HG03060 (cell line): ENCODE results near the gene C14orf119.
"Not testable (repeated sequence)": the region's sequence is repeated elsewhere in the genome, so short reads cannot be mapped to it uniquely, and the experiment has no call there.

Experiments
- ATAC-seq: cut with Tn5 transposase; IDR thresholded peaks from one replicate; pipeline ENCODE4 v1.9.1; 2021; ENCODE audit warnings: low read depth, moderate number of reproducible peaks; ENCODE audit not compliant: unreplicated experiment

The C14orf119 gene

DNA sequence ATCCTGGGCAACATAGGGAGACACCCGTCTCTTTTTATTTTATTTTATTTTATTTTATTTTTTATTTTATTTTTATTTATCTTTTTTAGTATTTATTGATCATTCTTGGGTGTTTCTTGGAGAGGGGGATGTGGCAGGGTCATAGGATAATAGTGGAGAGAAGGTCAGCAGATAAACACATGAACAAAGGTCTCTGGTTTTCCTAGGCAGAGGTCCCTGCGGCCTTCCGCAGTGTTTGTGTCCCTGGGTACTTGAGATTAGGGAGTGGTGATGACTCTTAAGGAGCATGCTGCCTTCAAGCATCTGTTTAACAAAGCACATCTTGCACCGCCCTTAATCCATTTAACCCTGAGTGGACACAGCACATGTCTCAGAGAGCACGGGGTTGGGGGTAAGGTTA is 12.3 kb downstream of the C14orf119 start:
- not testable (repeated sequence) for ATAC-seq

DNA sequence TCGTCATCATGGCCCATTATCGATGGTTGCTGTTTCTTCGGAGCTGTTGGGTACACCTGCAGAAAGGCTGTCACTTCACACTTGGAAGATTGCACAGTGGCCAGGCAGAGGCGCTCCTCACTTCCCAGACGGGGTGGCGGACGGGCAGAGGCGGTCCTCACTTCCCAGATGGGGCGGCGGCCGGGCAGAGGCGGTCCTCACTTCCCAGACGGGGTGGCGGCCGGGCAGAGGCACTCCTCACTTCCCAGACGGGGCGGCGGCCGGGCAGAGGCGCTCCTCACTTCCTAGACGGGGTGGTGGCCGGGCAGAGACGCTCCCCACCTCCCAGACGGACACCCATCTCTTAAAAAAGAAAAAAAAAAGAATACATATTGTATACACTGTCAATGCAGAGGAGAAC is 12.9 kb downstream of the C14orf119 start:
- not testable (repeated sequence) for ATAC-seq

DNA sequence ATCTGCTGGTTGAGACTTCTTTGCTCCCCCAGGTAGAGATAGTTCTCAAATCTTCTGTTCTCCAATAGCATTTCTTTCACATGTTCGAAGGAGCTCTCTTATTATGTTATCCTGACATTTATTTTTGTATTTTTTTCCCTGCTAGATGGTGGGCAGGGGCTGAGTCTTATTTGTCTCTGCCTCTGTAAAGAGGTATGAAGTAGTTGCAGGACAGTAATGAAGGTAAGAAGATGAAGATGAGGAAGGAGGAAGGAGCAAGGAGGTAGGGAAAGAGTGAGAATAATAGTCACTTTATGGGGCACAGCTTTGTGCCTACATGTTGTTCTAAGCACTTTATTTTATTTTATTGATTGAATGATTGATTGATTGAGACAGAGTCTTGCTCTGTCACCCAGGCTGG is 14.5 kb downstream of the C14orf119 start:
- ATAC-seq = no peak

DNA sequence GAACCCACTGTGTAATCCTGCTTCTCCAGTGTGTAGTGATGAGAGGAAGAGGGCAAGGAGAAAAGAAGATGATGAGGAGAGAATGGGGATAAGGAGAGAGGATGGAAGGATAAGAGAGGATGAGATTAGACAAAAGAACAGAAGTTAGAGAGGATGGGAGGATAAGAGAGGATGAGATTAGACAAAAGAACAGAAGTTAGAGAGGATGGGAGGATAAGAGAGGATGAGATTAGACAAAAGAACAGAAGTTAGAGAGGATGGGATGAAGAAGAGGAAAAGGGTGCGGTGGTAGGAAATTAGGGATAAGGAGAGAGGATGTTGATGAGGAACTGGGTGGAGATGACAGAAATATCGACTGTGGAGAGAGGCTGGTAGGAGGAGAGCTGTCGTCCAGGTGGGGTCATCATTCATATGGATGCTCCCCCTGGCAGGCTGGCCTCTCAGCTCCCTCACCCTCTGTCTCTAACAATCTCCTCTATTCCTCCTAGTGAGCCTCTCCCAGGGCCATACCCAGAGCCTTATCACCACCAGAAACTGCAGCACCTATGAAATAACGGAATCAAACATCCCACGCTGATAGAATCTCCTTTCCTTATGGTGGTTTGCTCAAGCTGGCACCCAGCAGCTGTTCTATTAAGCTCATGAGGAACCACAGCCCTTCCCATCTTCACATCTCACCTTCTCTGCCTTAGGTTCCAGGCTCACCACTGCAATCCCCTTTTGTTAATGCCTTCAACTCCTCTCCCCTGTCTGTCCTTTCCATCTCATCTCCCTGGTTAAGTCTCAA is 15.5 kb downstream of the C14orf119 start:
- no peak for ATAC-seq

DNA sequence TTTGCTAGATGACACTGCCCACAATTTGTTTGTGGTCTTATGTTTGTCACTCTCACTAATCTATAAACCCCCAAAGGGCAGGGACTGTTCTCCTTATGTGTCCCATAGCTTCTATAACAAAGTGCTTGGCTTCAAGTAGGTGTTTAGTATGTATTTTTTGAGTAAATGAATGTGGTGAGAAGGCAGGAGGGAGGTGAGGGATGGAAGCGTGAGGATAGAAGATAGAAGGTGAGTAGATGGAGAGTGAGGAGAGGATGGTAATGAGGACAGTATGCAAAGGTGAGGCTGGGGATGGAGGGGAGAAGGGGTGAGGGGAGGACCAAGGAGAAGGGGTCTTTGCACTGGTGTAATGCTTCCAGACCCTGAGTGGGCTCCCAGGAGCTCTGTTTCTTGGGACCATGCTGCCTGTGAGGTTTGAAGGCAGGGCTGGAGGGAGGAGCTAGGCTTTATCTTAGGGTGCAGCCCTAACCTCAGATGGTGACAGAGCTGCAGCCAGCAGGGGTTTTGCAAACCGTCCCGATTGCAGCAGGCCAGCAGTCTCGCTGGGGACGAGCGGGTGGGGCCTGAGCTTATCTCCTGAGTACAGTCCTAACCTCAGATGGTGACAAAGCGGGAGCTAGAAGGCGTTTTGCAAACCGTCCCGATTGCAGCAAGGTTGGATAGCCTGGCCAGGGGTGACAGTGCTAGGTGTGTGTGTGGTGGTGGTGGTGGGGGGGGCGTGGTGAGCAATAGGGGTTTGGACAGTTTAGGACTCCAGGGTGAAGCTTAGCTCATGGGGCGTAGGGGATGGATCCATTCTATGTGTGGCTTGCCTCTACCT is 17.3 kb downstream of the C14orf119 start:
- ATAC-seq = no peak

DNA sequence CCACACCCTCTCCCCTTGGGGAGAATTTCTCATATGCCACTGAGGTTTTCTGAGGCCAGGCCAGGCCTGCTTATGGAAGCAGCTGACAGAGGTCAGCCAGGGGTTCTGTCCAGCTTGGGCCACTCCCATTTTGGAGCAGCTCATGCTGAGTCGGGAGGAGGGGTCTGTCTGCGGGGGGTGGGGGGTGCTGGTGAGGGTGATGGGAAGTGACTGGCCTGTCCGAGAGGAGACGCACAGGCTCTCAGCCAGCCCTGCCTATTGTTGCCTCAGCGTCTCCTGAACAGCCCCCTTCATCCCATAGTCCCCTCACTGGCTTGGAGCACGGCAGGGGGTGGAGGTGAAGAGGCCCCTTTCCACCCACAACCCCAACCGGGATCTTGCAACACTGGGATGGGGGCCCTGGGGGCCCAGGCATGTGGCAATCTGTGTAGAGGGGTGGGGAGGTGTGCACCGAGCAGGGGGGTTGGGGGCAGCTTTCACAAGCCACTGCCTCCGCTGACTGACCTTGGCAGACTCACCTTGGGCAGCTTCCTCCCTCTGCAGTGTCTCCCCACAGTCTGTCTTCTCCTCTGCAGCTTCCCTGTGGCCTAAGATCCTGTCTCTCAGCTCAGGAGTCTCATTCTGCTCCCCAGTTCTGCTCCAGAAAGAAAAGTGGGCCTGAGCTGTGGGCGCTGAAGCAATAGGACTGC is 18.3 kb downstream of the C14orf119 start:
- no peak for ATAC-seq

DNA sequence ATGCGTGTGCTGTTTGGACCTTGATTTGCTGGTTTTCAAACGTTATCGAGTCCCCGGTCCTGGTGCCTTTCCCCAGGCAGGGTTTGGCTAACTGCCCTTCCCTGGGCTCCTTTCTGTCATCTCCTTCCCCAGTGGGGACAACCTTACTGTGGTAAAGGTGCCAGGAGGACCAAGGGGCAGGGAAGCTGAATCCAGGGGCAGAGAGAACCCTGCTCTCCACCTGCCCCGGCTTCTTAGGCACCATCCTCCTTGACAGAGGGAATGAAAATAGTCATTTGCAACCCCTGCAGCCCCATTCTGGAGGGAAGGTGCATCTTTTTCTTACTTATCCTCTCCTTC is 18.8 kb downstream of the C14orf119 start:
- no peak for ATAC-seq

DNA sequence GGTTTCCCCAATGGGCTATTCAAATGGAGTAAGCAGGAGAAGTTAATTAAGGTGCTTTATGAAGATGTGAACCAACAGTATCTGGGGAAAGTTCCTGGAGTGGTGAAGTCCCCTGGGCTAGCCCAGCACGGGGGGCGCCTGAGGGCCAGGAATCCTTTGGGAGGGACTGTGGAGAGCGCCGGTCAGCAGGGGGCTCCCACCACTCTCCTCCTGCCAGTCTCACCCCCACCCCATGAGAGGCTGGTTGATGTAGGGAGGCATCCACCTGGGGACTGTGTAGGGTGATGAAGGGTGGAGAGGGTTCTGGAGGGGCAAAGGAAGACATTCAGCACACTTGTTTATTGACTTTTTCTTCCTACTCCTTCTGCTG is 19.3 kb downstream of the C14orf119 start:
- ATAC-seq = no peak

DNA sequence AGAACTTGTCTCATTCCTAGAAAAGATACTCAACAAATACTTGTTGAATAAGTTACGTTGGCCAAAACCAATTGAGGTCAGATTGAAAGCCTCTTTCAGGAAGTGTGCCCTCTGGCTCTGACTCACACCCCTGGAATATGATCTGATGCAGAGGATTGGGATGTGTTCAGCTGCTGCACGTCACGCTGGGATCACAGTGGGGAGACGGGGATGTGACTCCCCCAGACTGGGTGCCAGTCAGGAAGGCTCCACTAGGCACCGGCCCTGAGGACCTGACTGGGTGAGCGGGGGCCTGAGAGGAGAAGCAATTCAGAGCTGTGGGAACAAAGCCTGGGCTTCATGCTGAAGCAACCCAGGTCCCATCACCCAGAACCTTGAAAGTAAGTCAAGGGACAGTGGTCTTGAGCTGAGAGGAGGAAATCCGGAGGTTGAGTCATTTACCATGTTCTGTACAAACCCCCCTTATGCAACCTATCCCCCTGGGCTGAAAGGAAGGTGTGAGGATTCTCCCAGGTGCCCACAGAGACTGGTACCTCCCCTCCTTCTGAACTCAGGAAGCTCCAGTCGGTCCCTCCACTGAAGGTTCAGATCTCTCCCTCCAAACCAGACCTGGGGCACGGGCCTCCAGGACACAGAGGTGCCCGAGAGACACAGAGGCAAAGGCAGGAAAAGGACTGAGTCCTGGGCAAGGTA is 19.9 kb downstream of the C14orf119 start:
- ATAC-seq = no peak

DNA sequence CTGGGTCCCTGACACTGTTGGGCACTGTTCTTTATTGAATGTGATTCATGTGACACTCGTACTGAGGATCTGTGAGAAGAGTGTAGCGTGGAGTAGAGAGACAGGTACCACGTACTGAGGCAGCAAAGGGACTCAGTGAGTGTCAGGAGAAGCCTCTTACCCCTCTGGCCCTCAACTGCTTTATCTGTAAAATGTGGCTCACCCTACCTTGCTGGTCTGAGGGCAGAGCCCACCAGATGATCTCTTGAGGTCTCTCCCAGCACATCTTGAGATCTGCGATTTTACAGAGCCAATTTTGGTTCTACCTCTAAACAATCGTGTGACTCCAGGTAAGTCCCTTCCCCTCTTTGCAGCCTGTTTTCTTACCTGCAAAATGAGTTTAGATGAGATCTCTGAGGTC is 20.6 kb downstream of the C14orf119 start:
- ATAC-seq = no peak

DNA sequence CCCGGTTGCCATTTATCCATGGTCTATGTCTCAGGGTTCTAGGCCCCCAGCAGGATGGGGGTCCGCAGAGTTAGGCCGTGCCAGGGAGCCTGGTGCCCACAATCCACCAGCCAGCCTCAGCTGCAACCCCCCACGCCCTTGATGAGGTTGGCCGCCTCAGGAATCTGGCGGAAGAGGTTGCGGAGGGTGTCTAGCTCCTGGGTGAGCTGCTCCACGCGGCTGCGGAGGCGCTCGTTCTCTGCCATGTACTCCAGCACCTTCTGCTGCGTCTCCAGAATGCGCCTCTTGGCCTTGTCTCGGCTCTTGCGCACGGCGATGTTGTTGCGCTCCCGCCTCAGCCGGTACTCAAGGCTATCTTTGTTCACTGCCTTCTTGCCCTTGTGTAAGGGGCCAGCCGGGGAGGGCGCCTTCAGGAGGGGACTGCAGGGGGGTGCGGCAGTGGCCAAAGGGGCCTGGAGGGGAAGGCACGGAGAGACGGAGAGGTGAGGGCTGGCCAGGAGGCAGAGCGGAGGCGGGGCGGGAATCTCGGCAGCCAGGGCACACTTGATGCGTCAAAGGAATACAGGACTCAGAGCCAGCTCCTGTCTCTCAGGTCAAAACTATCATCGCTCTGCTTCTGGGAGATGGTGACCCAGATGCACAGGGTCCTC is 22.2 kb downstream of the C14orf119 start:
- no peak for ATAC-seq

DNA sequence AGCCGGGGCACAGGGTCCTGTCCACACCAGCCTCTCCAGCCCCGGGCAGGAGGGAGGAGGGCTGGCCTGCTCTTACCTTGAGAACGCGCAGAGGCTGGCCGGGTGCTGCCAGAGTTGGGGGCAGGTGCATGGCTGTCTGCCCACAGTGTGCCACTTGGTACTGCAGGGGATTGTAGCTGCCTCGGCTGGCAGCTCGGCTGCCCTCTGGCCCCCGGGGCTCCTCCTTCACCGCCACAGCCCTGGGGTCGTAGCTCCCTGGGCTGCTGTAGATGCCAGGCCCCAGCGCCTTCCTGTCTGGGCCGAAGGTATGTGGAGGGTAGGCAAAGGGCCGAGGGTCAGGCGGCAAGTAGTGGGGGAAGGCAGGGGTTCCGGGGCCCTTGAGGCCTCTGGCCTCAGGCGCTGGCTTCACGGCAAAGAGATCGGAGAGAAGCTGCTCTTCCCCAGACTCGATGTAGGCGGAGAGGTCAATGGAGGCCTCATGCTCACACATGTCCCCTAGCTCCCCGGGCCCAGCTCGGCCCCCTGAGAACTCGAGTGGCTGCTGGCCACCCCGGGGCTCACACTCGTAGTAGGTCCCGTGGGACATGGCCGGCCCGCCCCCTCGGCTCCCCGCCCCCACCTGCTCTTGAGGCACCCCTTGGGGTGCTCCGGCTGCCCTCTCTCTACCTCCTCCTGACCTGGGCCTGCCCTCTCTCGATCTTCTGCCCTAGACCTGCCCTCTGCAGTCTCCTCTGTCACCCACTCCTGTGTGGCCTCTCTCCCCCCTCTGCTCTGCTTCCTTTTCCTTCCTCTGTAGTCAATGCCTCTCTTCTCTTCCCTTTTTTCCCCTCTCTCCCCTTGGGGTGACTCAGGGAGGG is 23.4 kb downstream of the C14orf119 start, which contains the start of gene CEBPE:
Gene CEBPE, minus strand, starts transcription at position 750 of the 857 bp plus-strand sequence. Its CDS starts 164 bp downstream, at position 586.
- ATAC-seq = no peak

DNA sequence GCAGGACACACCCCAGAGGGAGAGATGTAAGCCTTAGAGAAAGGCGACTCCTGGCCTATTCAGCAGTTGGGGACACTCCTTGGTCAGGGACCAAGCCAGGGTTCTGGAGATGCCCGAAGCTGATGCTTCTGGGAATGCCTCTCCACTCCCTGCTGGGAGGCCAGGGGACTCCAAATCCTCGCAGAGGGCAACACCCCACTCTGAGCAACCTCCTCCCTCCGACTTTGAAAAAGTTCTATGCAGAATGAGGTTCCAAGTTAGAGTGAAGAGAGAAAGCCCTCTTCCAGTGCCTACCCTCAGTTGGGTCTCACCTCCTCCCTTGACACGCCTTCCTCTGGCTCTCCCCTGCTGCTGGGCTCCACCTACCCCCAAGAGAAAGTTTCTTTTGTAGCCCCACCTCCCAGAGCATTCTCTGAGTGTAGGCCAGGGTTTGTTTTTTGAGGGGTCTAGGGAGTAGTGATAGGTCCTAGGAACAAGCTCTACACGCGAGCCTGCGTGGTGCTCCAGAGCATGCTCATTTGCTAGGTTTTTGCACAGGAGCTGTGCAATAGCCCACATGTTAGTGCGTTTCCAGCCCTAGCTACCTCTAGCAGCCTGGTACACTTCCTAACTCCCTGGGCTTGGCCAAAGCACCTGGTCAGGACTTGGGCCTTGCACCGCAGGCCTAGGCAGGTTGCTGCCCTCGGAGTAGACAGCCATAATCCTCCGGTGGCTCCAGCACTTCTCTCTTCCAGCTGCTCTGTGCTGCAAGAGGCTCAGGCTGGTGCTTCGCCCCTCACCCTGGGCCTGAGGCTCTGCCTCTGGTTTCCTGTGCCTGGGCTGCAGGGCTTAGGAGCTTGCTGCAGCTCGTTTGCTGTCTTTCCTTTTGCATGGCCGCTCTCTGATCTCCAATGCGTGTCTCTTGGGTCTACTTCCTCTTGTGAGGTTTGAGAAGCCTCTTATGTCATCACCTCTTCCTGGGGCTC is 24.3 kb downstream of the C14orf119 start:
- no peak for ATAC-seq

DNA sequence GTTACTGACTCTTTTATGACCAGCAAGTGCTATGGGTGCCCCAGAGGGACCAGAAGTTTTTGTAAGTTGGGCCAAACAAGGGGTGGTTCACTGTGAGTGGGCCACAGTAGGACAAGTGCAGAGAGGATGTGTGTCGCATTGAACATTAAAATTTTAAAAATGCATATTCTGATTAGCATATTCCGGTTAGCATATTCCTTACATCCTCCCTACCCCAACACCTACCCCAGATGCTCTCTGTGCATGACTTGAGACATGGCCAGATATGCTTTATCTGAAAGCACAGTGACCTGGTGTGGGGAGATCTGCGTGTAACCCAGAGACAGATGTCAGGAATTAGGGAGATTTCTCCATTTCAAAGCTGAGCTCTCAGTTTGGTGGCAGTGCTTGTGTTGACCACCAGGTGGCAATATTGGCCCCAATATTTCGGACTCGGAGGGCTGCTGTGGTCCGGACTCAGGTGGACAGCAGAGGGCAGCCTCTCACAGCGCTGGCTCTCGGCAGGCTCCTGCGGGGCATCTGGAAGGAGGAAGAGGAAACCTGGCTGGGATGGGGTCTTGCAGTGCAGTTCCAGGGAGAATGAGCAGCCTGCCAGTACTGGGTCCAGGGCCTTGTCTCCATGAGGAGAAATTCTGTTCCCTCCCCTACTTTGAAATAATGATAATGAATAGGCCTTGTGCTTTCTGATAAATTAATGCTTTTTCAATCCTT is 25.4 kb downstream of the C14orf119 start:
- ATAC-seq = peak; percentile 69

DNA sequence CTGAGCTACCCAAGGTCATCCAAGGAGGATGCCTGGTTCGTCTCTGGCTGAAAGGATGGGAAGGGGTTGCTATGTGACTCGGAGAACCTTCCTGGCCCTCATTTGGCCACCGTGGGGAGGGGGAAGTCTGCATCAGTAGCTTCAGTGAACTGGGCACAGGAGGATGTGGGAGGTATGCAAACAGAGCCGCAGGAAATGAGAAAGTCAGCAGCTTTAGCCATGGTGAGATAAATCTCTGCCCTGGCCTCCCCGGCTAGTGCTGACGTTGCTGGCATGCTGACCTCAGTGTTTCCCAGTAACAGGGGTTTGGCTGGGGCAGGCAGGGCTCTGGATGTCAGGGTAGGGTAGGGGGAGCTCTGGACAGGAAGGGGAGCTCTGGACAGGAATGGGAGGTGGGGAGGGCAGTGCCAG is 26.1 kb downstream of the C14orf119 start:
- no peak for ATAC-seq

DNA sequence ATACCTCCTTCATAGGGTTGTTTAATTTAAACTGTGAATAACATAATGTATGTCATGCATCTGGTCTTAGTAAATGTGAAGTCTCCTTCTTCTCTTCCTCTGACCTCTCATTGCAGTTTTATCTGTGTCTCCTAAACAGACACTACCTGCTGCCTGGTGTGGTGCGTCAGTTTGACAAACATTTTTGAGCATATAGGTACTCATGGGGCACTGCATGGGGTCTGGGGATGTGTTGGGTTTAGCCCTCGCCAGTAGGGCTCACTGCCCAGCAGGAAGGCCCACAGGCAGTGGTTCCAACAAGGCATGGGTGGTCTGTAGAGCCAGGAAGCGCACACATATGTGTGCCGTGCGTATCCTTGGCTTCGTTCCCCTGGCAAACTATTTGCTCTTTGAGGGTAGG is 26.8 kb downstream of the C14orf119 start:
- ATAC-seq = no peak

DNA sequence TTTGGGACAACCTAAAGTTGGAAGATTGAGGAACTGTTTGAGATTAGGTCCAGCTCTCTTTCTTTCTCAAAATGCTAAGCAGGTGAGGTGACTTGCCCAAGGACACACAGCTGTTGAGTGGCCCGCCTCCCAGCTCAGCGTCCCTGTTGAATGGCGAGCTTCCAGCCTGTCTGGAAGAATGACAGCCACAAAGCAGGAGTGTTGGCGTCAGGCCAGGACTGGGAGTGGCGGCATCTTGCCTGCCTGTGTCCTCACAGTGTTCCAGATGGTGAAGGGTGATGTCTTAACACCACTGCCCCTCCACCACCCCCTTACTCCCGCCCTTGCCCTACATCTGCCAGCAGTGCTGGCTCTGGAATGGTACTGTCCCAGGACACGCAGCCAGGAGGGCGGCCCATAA is 28.1 kb downstream of the C14orf119 start:
- ATAC-seq = no peak
